Parathyroid adenoma (tissue), 2 donors: ENCODE measurements around the gene ATOSA.
A peak's percentile ranks its signal among the peaks of the same experiment; 100 is the strongest.

Experiments used
- H2AFZ ChIP-seq: fragments of 300-600 bp; sonication (generic); one replicate; pipeline ENCODE4 v1.7.0; 2017; ENCODE audit warnings: antibody characterized with exemption, mild to moderate bottlenecking
- H3K27ac ChIP-seq: fragments of 300-600 bp; sonication (generic); one replicate; pipeline ENCODE4 v1.7.0; 2017
- H3K27me3 ChIP-seq: fragments of 300-600 bp; sonication (generic); one replicate; pipeline ENCODE4 v1.7.0; 2017; ENCODE audit warnings: low read length; ENCODE audit not compliant: control insufficient read depth, insufficient read depth
- H3K36me3 ChIP-seq: fragments of 300-600 bp; sonication (generic); one replicate; pipeline ENCODE4 v1.7.0; 2017; ENCODE audit warnings: low read length; ENCODE audit not compliant: control insufficient read depth, insufficient read depth
- H3K4me1 ChIP-seq: fragments of 300-600 bp; sonication (generic); one replicate; pipeline ENCODE4 v1.7.0; 2017; ENCODE audit warnings: control low read depth
- H3K4me2 ChIP-seq: fragments of 300-600 bp; sonication (generic); one replicate; pipeline ENCODE4 v1.7.0; 2017; ENCODE audit warnings: low read length
- H3K4me3 ChIP-seq: fragments of 300-600 bp; sonication (generic); one replicate; pipeline ENCODE4 v1.7.0; 2017; ENCODE audit warnings: low read depth, low read length
- H3K79me2 ChIP-seq: fragments of 300-600 bp; sonication (generic); one replicate; pipeline ENCODE4 v1.7.0; 2017; ENCODE audit warnings: control low read depth
- H3K9ac ChIP-seq: fragments of 300-600 bp; sonication (generic); one replicate; pipeline ENCODE4 v1.7.0; 2017; ENCODE audit warnings: mild to moderate bottlenecking
- H3K9me3 ChIP-seq: fragments of 300-600 bp; sonication (generic); one replicate; pipeline ENCODE4 v1.7.0; 2017; ENCODE audit warnings: low read length; ENCODE audit not compliant: control insufficient read depth
- CTCF ChIP-seq: fragments of 300-600 bp; sonication (generic); IDR thresholded peaks from one replicate; pipeline ENCODE4 v1.7.0; 2017; ENCODE audit warnings: antibody characterized with exemption, mild to moderate bottlenecking
- donor health status: primary hyperparathyroidism.

Gene ATOSA, protein sequence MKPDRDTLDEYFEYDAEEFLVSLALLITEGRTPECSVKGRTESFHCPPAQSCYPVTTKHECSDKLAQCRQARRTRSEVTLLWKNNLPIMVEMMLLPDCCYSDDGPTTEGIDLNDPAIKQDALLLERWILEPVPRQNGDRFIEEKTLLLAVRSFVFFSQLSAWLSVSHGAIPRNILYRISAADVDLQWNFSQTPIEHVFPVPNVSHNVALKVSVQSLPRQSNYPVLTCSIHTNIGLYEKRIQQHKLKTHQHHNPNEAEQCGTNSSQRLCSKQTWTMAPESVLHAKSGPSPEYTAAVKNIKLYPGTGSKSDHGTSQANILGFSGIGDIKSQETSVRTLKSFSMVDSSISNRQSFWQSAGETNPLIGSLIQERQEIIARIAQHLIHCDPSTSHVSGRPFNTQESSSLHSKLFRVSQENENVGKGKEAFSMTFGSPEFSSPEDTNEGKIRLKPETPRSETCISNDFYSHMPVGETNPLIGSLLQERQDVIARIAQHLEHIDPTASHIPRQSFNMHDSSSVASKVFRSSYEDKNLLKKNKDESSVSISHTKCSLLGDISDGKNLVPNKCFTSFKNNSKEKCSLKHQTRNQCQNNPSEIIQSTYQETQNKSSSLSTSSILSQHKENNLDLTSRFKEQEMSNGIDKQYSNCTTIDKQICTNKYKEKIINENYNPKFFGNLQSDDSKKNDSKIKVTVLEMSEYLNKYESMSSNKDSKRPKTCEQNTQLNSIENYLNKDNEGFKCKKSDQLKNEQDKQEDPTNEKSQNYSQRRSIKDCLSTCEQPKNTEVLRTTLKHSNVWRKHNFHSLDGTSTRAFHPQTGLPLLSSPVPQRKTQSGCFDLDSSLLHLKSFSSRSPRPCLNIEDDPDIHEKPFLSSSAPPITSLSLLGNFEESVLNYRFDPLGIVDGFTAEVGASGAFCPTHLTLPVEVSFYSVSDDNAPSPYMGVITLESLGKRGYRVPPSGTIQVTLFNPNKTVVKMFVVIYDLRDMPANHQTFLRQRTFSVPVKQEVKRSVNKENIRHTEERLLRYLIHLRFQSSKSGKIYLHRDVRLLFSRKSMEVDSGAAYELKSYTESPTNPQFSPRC

GRCh38 chr15:52679232-52680040 is at the start of gene ATOSA:
Gene ATOSA (minus strand): TSS chr15:52679388. CDS start chr15:52678021, 1,367 bp downstream.
- Histone ChIP-seq H3K36me3 (no peaks in the 10 kb centered on the region), H3K9me3 (no peaks in the 10 kb centered on the region), H3K9ac (peak within 1 kb of the TSS; percentile 89), H3K79me2 (no peaks in the 10 kb centered on the region), H3K27me3 (no peaks in the 10 kb centered on the region), H3K4me1 (no peaks in the 10 kb centered on the region), H2AFZ (peak within 1 kb of the TSS; percentile 83), H3K27ac (peak within 1 kb of the TSS; percentile 98), H3K4me2 (peak within 1 kb of the TSS; percentile 91), H3K4me3 (peak within 1 kb of the TSS; percentile 71)
- TF ChIP-seq CTCF, result no peak

DNA sequence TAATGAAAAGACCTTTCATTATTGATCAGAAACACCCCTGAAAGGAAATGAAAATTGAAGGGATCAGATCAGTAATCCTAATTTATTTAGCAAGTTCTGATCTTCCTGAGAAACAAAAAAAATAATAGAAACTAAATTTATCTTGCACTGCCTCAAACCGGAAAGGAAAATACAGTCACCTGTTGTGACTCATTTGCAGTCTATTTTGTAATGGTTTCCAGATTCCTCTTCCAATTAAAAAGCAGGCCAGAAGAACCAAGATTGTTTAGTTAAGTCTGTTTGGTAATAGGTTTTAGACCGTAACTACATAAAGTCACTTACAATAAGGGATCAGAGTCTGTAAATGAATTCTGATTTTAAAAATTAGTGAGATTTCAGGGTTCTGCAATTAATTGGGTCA is 49.7 kb upstream of the ATOSA start:
- Histone ChIP-seq H3K79me2 (no peaks in the 10 kb centered on the region), H2AFZ (no peak overlapping the region), H3K9ac (no peak overlapping the region), H3K27me3 (no peaks in the 10 kb centered on the region), H3K4me3 (no peak overlapping the region), H3K9me3 (no peaks in the 10 kb centered on the region), H3K4me1 (peaks cover 12% of the 10 kb centered on the region), H3K36me3 (no peaks in the 10 kb centered on the region), H3K4me2 (no peak overlapping the region), H3K27ac (no peak overlapping the region)
- TF ChIP-seq CTCF, result no peak

- Histone ChIP-seq H3K4me2 (no peak overlapping the region), H3K27ac (no peak overlapping the region), H3K4me3 (no peak overlapping the region), H3K9me3 (no peaks in the 10 kb centered on the region), H3K36me3 (no peaks in the 10 kb centered on the region), H3K9ac (no peak overlapping the region), H2AFZ (no peak overlapping the region), H3K4me1 (peaks cover 5% of the 10 kb centered on the region), H3K79me2 (no peaks in the 10 kb centered on the region), H3K27me3 (no peaks in the 10 kb centered on the region)
- no peak for TF ChIP-seq CTCF
Measured at GRCh38 chr15:52727815-52728214, 48.6 kb upstream of the ATOSA start.

DNA sequence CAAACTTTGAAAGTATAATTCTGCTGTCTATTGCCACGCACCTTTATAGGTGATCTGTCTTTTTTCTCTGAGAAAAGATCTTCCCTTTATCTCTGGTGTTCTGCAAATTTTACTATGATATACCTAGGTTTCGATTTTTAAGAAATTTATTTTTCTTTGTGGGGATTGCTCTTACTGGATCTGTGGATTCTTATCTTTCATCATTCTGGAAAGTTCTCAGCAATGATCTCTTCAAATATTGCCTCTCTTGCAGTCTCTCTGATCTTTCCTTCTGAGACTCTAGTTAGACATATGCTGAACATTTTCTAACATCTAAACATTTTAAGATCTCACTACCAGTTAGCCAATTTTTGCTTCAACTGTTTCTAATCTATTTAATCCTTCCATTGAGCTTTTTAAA is 47.0 kb upstream of the ATOSA start:
- no peak overlapping the region for H3K9ac ChIP-seq
- H3K27ac ChIP-seq, result no peak overlapping the region
- no peaks in the 10 kb centered on the region for H3K9me3 ChIP-seq
- no peaks in the 10 kb centered on the region for H3K36me3 ChIP-seq
- no peak overlapping the region for H2AFZ ChIP-seq
- no peak for TF ChIP-seq CTCF
- no peak overlapping the region for H3K4me2 ChIP-seq
- H3K4me1 ChIP-seq, result peaks cover 2% of the 10 kb centered on the region
- H3K4me3 ChIP-seq, result no peak overlapping the region
- no peaks in the 10 kb centered on the region for H3K27me3 ChIP-seq
- H3K79me2 ChIP-seq, result no peaks in the 10 kb centered on the region
